GM12878 (cell line): ENCODE measurements around the gene KHDC1. TPM values are rescaled to one million over a fixed set of nuclear protein-coding genes. Genes with fewer than 3 reads are reported as not detected.

ENCODE experiments used
- ATAC-seq: fragments of 200-7000 bp; cut with Tn5 transposase; 3 replicates; pipeline ENCODE4 v1.9.1; 2020; ENCODE audit warnings: mild to moderate bottlenecking, moderate library complexity
- BruUV-seq: library from RNA; stranded (reverse); fragments of 400-500 nt; replicated peaks from 2 replicates; lab custom pipeline; 2021; lab: Mats Ljungman, UMichigan
- CTCF ChIA-PET: fragments of 300-600 bp; sonication (Branson Sonifier 250); formaldehyde crosslinking; extraction: SDS; loops from one replicate; lab custom pipeline; 2021; ENCODE audit warnings: inconsistent platforms; lab: Yijun Ruan, JAX
- POLR2A ChIA-PET: fragments of 350-600 bp; formaldehyde crosslinking; extraction: SDS; loops from one replicate; lab custom pipeline; 2021; ENCODE audit warnings: inconsistent platforms; lab: Charles Lee
- RAD21 ChIA-PET: fragments of 300-600 bp; sonication (Branson Sonifier 250); formaldehyde crosslinking; loops from one replicate; lab custom pipeline; 2023; ENCODE audit warnings: antibody characterized with exemption; ENCODE audit not compliant: unreplicated experiment; lab: Charles Lee
- SMC1A ChIA-PET: fragments of 300-600 bp; sonication (Branson Sonifier 250); formaldehyde crosslinking; loops from one replicate; lab custom pipeline; 2023; ENCODE audit not compliant: unreplicated experiment, uncharacterized antibody; lab: Charles Lee
- DNase-seq: peaks from one replicate; pipeline ENCODE4 v3.0.0-alpha.2; 2011; ENCODE audit warnings: low read depth, low spot score
- FAIRE-seq: peaks from 3 replicates; lab custom pipeline; 2011; peaks lifted over from hg19 to GRCh38; lab: Jason Lieb, UNC
- H2AFZ ChIP-seq: 2 replicates; pipeline ENCODE4 v1.6.0; 2011; ENCODE audit warnings: low read depth, low read length, control low read depth; ENCODE audit not compliant: control insufficient read depth
- H3K27ac ChIP-seq: 2 replicates; pipeline ENCODE4 v1.5.1; 2011; ENCODE audit warnings: control low read depth; ENCODE audit not compliant: control insufficient read depth, insufficient read depth
- H3K27me3 ChIP-seq, 2 experiments: replicated peaks in 1 of 2; 2 replicates each; pipeline versions ENCODE4 v1.6.0 to v1.6.1; 2011; ENCODE audit warnings: low read length in 1 of 2; ENCODE audit not compliant: control insufficient read depth in 2 of 2, insufficient read depth in 2 of 2
- H3K36me3 ChIP-seq, 2 experiments: 2 replicates each; pipeline ENCODE4 v1.5.1; 2011; ENCODE audit warnings: low read length in 1 of 2; ENCODE audit not compliant: control insufficient read depth in 2 of 2, insufficient read depth in 2 of 2
- H3K4me1 ChIP-seq: 2 replicates; pipeline ENCODE4 v1.6.1; 2011; ENCODE audit warnings: mild to moderate bottlenecking, low read length, moderate library complexity, mixed read lengths; ENCODE audit not compliant: control insufficient read depth, insufficient read depth
- H3K4me2 ChIP-seq: 2 replicates; pipeline ENCODE4 v1.6.0; 2011; ENCODE audit warnings: control low read depth; ENCODE audit not compliant: control insufficient read depth, insufficient read depth
- H3K4me3 ChIP-seq: fragments of 200-600 bp; sonication (generic); 2 replicates; pipeline ENCODE4 v1.5.1; 2016
- H3K79me2 ChIP-seq: 2 replicates; pipeline ENCODE4 v1.6.0; 2011; ENCODE audit warnings: low read length; ENCODE audit not compliant: control insufficient read depth, insufficient read depth
- H3K9ac ChIP-seq: 2 replicates; pipeline ENCODE4 v1.8.0; 2011; ENCODE audit warnings: low read length, control low read depth, mixed read lengths; ENCODE audit not compliant: control insufficient read depth, insufficient read depth
- H3K9me3 ChIP-seq: replicated peaks from 3 replicates; pipeline ENCODE4 v1.5.1; 2011; ENCODE audit warnings: mild to moderate bottlenecking, low read length; ENCODE audit not compliant: control insufficient read depth, insufficient read depth
- H4K20me1 ChIP-seq: 2 replicates; pipeline ENCODE4 v1.6.0; 2011; ENCODE audit not compliant: control insufficient read depth, insufficient read depth
- BCLAF1 ChIP-seq: fragments of 450-650 bp; IDR thresholded peaks from 2 replicates; pipeline ENCODE4 v1.6.1; 2017; ENCODE audit warnings: antibody characterized with exemption, mild to moderate bottlenecking, moderate library complexity
- BRCA1 ChIP-seq: IDR thresholded peaks from 2 replicates; pipeline ENCODE4 v1.6.1; 2011; ENCODE audit warnings: low read depth, low read length, improper control_type of control experiment
- CBX5 ChIP-seq: sonication (generic); IDR thresholded peaks from 2 replicates; pipeline ENCODE4 v1.6.1; 2016; ENCODE audit warnings: low read depth, moderate library complexity, mild to moderate bottlenecking, inconsistent platforms
- CTCF ChIP-seq, 3 experiments: IDR thresholded peaks in 2 of 3; conservative IDR thresholded peaks in 1 of 3; 2 replicates each; pipeline ENCODE4 v1.5.1; 2011; ENCODE audit warnings: low read depth in 3 of 3, low read length in 3 of 3, mild to moderate bottlenecking in 3 of 3, control low read depth in 2 of 3, moderate library complexity in 2 of 3, inconsistent platforms in 1 of 3, mixed read lengths in 1 of 3; ENCODE audit not compliant: control insufficient read depth in 2 of 3, insufficient read depth in 1 of 3; ENCODE audit errors: extremely low read depth in 1 of 3
- EED ChIP-seq: sonication (generic); IDR thresholded peaks from 2 replicates; pipeline ENCODE4 v1.6.1; 2016; ENCODE audit warnings: antibody characterized with exemption, low read depth
- IKZF2 ChIP-seq, 2 experiments: fragments of 450-650 bp; IDR thresholded peaks; 2 replicates each; pipeline ENCODE4 v1.6.1; 2017; ENCODE audit warnings: mild to moderate bottlenecking in 2 of 2, moderate library complexity in 2 of 2
- MTA3 ChIP-seq: IDR thresholded peaks from 2 replicates; pipeline ENCODE4 v1.6.1; 2012; ENCODE audit warnings: low read length, inconsistent platforms, borderline replicate concordance
- NBN ChIP-seq: fragments of 450-650 bp; IDR thresholded peaks from 2 replicates; pipeline ENCODE4 v1.6.1; 2016
- NFXL1 ChIP-seq: fragments of 450-650 bp; IDR thresholded peaks from 2 replicates; pipeline ENCODE4 v1.6.1; 2017; ENCODE audit warnings: antibody characterized with exemption, mild to moderate bottlenecking, borderline replicate concordance
- POLR2AphosphoS5 ChIP-seq: IDR thresholded peaks from 2 replicates; pipeline ENCODE4 v1.6.1; 2011; ENCODE audit warnings: mild to moderate bottlenecking, low read length, inconsistent platforms
- PRDM15 ChIP-seq: fragments of 450-650 bp; formaldehyde crosslinking; IDR thresholded peaks from 2 replicates; pipeline ENCODE4 v1.4.0; 2020; ENCODE audit warnings: mild to moderate bottlenecking, moderate library complexity
- SMAD5 ChIP-seq: IDR thresholded peaks from 2 replicates; pipeline ENCODE4 v1.6.1; 2016; ENCODE audit warnings: antibody characterized with exemption, low read depth
- WGBS: methylation state at CpG from one replicate; pipeline ENCODE4 v1.1.6; 2016; ENCODE audit warnings: low lambda C conversion rate; ENCODE audit not compliant: insufficient replicate concordance, insufficient coverage; ENCODE audit errors: missing lambda C conversion rate; 5-methylcytosine and 5-hydroxymethylcytosine counted together
- in situ Hi-C: fragments of 300-500 bp; cut with MboI; formaldehyde crosslinking; loops from 9 replicates; pipeline ENCODE4 v1.14.3; 2018; ENCODE audit warnings: mixed read lengths
- intact Hi-C: fragments of 100-400 bp; cut with micrococcal nuclease; formaldehyde crosslinking; loops from one replicate; pipeline ENCODE4 v1.14.2; 2022; ENCODE audit not compliant: unreplicated experiment
- polyA plus RNA-seq, 11 experiments: library from polyadenylated mRNA; depleted of rRNA in 4 of 11; unstranded in 6 of 11; stranded (reverse) in 5 of 11; fragments of >200 nt; fragmentation: Nextera tagmentation in 4 of 11; fragmentation: Illumina TruSeq in 1 of 11; extraction: Ambion mirVana in 4 of 11; extraction: Trizol in 1 of 11; gene quantifications; 1 replicate in 1 of 11; 2 replicates in 10 of 11; pipeline versions ENCODE4 v1.2.1 to v1.2.3, GENCODE V29; 2011 to 2016; ENCODE audit warnings: inconsistent platforms in 2 of 11, missing spikeins in 2 of 11, low read depth in 1 of 11
- total RNA-seq, 4 experiments: library from RNA; depleted of rRNA in 3 of 4; stranded (reverse); fragments of >200 nt in 3 of 4; fragmentation: Illumina TruSeq in 1 of 4; extraction: Trizol in 1 of 4; gene quantifications; 2 replicates each; pipeline versions ENCODE4 v1.2.1 to v1.2.3, GENCODE V29; 2013 to 2021

The KHDC1 gene
- total and polyA plus RNA-seq, 10 of the 15 experiments (the other 5 are each of a cell fraction or from before 2014, with no cell fraction given) = 3.3 to 8.7 (median 6.3) TPM

- intact Hi-C loops = no loop called here
- no peak for FAIRE-seq
- H3K9me3 ChIP-seq = no peaks in the 10 kb centered on the region
- TF ChIP-seq SMAD5 = no peak
- no peak for TF ChIP-seq CBX5
- TF ChIP-seq POLR2AphosphoS5 = no peak
- no peak for TF ChIP-seq CTCF (IDR thresholded peaks at IDR 0.05 in 2 of 3, conservative IDR thresholded peaks at IDR 0.05 in 1 of 3; ENCODE audit: control insufficient read depth in 2 of 3, extremely low read depth in 1 of 3, insufficient read depth in 1 of 3, low read depth in 3 of 3, low read length in 3 of 3)
- no peak for TF ChIP-seq NFXL1
- no peak for TF ChIP-seq BCLAF1
- TF ChIP-seq IKZF2 (IDR thresholded peaks at IDR 0.05) = no peak
- TF ChIP-seq PRDM15 (CRISPR knock-in tag) = no peak
- TF ChIP-seq NBN = no peak
- TF ChIP-seq MTA3 = no peak
- no peak for TF ChIP-seq BRCA1
- TF ChIP-seq EED = no peak
- TF ChIP-seq, all 136 proteins: peak for 0
- BruUV-seq = no TSS peak
- Histone ChIP-seq H3K27ac (no peak overlapping the region), H2AFZ (no peak overlapping the region), H3K4me3 (no peak overlapping the region), H3K9ac (no peak overlapping the region), H3K36me3 (no peaks in the 10 kb centered on the region; a peak in 1 of 4 replicates), H4K20me1 (no peaks in the 10 kb centered on the region), H3K4me1 (no peaks in the 10 kb centered on the region; the same call in 1 of the 2 replicates), H3K4me2 (no peak overlapping the region), H3K27me3 (no peaks in the 10 kb centered on the region), H3K79me2 (no peaks in the 10 kb centered on the region)
- no peak for ATAC-seq
- 98% methylated on average over 6 of the region's 6 CpGs for WGBS
- ChIA-PET RAD21 (no interaction called here), CTCF (interaction anchor here (1.2 to 3.3 kb wide), 4 partner anchors 20 to 294 kb away, joined by 3 to 86 read pairs (median 14); no protein-coding TSS in a partner anchor), SMC1A (interaction anchor here (1.0 to 3.6 kb wide), 2 partner anchors 40 to 42 kb away, joined by 3 to 22 read pairs; no protein-coding TSS in a partner anchor), POLR2A (no interaction called here)
- in situ Hi-C loops = no loop called here
- no peak for DNase-seq
These were observed 23.8 kb upstream of the KHDC1 start for GRCh38 chr6:73286752-73287151.
